HG03442 (cell line): Measurements from ENCODE around the gene SOBP.

Experiments
- ATAC-seq: cut with Tn5 transposase; IDR thresholded peaks from one replicate; pipeline ENCODE4 v1.9.1; 2021; ENCODE audit warnings: mild to moderate bottlenecking, moderate library complexity; ENCODE audit not compliant: unreplicated experiment

The SOBP gene

GRCh38 chr6:107654764-107655163, 164.8 kb downstream of the SOBP start:
- no peak for ATAC-seq

GRCh38 chr6:107655245-107655644, 165.3 kb downstream of the SOBP start:
- ATAC-seq: no peak

GRCh38 chr6:107655864-107656263, 165.9 kb downstream of the SOBP start:
- no peak for ATAC-seq

GRCh38 chr6:107656401-107656800, 166.5 kb downstream of the SOBP start:
- ATAC-seq: no peak

GRCh38 chr6:107656883-107657282, 167.0 kb downstream of the SOBP start:
- no peak for ATAC-seq

- no peak for ATAC-seq
Measured at GRCh38 chr6:107657373-107657754, 167.4 kb downstream of the SOBP start.

- ATAC-seq: peak; percentile 89
Measured at GRCh38 chr6:107657755-107658461, 168.0 kb downstream of the SOBP start.

GRCh38 chr6:107658920-107659865, 169.3 kb downstream of the SOBP start:
- ATAC-seq: no peak

- no peak for ATAC-seq
Measured at GRCh38 chr6:107660839-107661238, 170.9 kb downstream of the SOBP start.

GRCh38 chr6:107661291-107661690, 171.4 kb downstream of the SOBP start:
- no peak for ATAC-seq

GRCh38 chr6:107662333-107662732, 172.4 kb downstream of the SOBP start:
- ATAC-seq: no peak

GRCh38 chr6:107663308-107663707, 173.4 kb downstream of the SOBP start:
- no peak for ATAC-seq

GRCh38 chr6:107665382-107665781, 175.5 kb downstream of the SOBP start:
- no peak for ATAC-seq

GRCh38 chr6:107666084-107666980, 176.4 kb downstream of the SOBP start:
- no peak for ATAC-seq

GRCh38 chr6:107666981-107667601, 177.2 kb downstream of the SOBP start:
- ATAC-seq: no peak

- no peak for ATAC-seq
Measured at GRCh38 chr6:107667790-107668189, 177.9 kb downstream of the SOBP start.

- ATAC-seq: peak; percentile 92
Measured at GRCh38 chr6:107668743-107669474, 179.0 kb downstream of the SOBP start.

- no peak for ATAC-seq
Measured at GRCh38 chr6:107670792-107671199, 180.9 kb downstream of the SOBP start.

GRCh38 chr6:107673076-107673494, 183.2 kb downstream of the SOBP start:
- no peak for ATAC-seq
